HG02943 (cell line): ENCODE data around the gene GPR37.

ENCODE experiments used
- ATAC-seq: cut with Tn5 transposase; IDR thresholded peaks from one replicate; pipeline ENCODE4 v1.9.1; 2021; ENCODE audit warnings: mild to moderate bottlenecking, low read depth, moderate library complexity; ENCODE audit not compliant: unreplicated experiment

The GPR37 gene

GRCh38 chr7:124738639-124739038, 27.0 kb downstream of the GPR37 start:
- ATAC-seq: no peak

- ATAC-seq: no peak
Measured at GRCh38 chr7:124737760-124738300, 27.8 kb downstream of the GPR37 start.

GRCh38 chr7:124728610-124729009, 37.0 kb downstream of the GPR37 start:
- no peak for ATAC-seq

- no peak for ATAC-seq
Measured at GRCh38 chr7:124724507-124725192, 40.9 kb downstream of the GPR37 start.

DNA sequence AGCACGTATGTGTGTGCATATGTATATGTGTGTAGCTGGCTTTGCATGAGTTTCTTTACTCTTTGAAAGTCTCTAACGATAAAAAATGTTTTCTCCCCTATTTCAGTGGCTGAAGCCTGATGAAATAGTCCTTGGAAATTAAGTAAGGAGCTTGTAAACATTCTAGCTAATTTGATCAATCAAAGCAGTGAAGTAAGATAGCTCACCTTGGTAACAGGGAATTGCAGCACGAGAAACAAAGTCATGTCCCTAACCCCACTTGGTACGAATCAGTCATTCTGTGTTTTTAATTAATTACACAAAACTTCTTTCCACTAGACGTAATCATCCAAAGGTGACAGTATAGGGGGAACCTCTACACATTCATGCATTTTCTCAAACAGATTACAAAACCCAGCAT, 41.5 kb downstream of the GPR37 start:
- ATAC-seq: no peak

GRCh38 chr7:124723012-124723411, 42.6 kb downstream of the GPR37 start:
- ATAC-seq: no peak

DNA sequence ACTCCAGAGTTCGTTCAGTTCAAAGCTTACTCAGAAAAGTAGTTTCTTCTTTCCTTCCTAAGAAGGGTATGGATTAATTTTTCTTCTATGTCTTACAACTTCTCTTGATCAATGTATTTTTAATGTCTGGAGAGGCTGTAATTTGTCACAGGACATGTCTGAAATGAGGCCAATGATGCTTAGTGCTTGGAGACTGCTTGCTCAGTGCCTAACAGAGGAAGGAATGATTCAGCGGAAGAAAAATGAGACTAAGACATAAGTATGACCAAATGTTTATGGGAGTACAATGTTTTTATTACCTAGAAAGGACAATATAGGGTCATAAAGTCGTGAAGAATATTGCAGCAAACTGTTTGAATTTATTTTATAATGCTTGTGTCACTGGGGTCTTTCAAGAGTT, 43.3 kb downstream of the GPR37 start:
- no peak for ATAC-seq

DNA sequence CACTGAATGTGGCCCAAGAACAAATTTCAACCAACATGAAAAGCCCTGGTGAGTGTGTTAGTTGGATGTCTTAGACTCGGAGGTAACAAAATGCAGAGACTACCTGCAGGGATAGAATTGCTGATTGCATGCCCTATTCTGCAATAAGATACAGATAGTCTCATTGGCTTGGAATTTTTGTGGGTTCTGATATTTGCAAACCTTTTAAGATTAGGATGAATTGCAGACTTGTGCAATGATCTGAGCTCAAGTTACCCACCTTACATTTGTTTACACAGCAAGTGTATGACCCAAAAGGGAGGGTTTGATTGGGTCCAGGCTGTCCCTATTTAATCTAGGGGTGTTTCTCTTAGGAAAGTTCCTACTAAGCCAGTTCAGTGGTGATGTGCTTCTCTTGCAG, 45.4 kb downstream of the GPR37 start:
- no peak for ATAC-seq

- no peak for ATAC-seq
Measured at GRCh38 chr7:124718032-124718766, 47.4 kb downstream of the GPR37 start.

GRCh38 chr7:124716894-124717293, 48.7 kb downstream of the GPR37 start:
- no peak for ATAC-seq

DNA sequence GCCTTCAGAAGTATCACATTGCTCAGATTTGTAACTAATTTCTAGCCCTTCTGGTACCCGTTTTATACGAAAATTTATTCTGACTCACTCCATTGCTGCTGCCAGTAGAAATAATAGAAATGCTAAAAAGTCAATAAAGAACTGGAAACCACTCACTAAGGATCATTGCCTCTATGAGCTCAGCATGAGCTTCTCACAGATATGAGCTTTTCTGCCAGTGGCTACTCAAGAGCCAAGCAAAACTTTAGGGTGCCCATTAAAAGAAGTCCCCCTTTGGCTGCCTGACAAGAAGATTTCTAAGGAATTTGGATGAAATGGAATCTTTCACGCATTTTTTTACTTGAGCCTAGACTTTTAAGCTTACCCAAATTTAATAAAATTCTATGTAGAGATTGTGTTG, 52.5 kb downstream of the GPR37 start:
- ATAC-seq: no peak

GRCh38 chr7:124712017-124712416, 53.6 kb downstream of the GPR37 start:
- no peak for ATAC-seq

DNA sequence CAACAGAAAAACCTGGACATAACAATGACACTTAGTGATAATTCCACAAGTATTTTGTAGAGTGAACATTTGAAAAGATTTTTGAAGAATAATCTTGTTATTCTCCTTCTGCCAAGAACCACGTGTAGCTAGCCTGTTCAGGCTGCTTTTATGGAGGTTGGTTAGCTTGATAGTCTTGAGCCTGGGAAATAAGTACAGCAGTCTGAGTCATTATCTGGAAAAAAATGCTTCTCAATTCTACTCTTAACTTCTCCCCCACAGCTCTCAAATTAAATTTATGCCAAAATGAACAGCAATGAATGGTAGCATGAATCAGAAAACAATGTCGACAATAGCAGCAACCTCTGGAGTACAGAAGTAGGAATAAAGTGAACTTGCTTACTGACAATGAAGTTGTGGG, 63.2 kb downstream of the GPR37 start:
- no peak for ATAC-seq

GRCh38 chr7:124701955-124702354, 63.6 kb downstream of the GPR37 start:
- no peak for ATAC-seq

- no peak for ATAC-seq
Measured at GRCh38 chr7:124700655-124701054, 64.9 kb downstream of the GPR37 start.

DNA sequence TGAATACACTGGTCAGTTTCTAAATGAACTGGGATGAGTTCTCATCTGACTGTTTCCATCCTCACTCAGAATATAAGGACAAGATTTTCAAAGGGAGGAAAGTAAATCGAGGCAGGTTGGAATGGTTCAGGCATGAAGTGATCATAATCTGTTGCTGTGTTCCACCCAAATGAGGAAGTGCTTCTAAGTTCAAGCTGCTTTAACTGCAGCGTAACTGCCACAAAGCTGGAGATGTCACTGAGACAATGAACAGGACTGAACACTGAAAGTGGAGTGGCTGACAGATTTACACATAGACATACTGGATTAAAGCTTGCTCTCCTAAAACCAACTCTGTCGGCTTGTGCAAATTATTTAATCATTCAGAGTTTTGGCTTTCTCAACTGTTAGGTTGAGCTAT, 66.6 kb downstream of the GPR37 start:
- no peak for ATAC-seq

GRCh38 chr7:124697746-124698145, 67.8 kb downstream of the GPR37 start:
- no peak for ATAC-seq
